HG02763 (cell line): ENCODE measurements around the gene EPS8L3.
"Not testable (repeated sequence)": the region's sequence is repeated elsewhere in the genome, so short reads cannot be mapped to it uniquely, and the experiment has no call there.

Source experiments
- ATAC-seq: cut with Tn5 transposase; IDR thresholded peaks from one replicate; pipeline ENCODE4 v1.9.1; 2021; ENCODE audit warnings: mild to moderate bottlenecking, moderate library complexity; ENCODE audit not compliant: unreplicated experiment

The EPS8L3 gene

GRCh38 chr1:109765896-109766615, 2.3 kb upstream of the EPS8L3 start:
- no peak for ATAC-seq

- ATAC-seq, result no peak
These were observed 1.7 kb upstream of the EPS8L3 start for GRCh38 chr1:109765483-109765815.

- no peak for ATAC-seq
These were observed 1.1 kb upstream of the EPS8L3 start for GRCh38 chr1:109764561-109765482.

GRCh38 chr1:109762821-109763645, 690 bp downstream of the EPS8L3 start:
- ATAC-seq, result no peak

GRCh38 chr1:109762039-109762585, 1.6 kb downstream of the EPS8L3 start:
- ATAC-seq, result no peak

GRCh38 chr1:109761227-109762038, 2.3 kb downstream of the EPS8L3 start:
- no peak for ATAC-seq

- no peak for ATAC-seq
These were observed 3.0 kb downstream of the EPS8L3 start for GRCh38 chr1:109760581-109761226.

- ATAC-seq, result no peak
These were observed 4.0 kb downstream of the EPS8L3 start for GRCh38 chr1:109759513-109760334.

GRCh38 chr1:109757936-109758786, 5.6 kb downstream of the EPS8L3 start:
- ATAC-seq, result no peak

- no peak for ATAC-seq
These were observed 6.7 kb downstream of the EPS8L3 start for GRCh38 chr1:109756848-109757521.

- ATAC-seq, result not testable (repeated sequence)
These were observed 7.4 kb downstream of the EPS8L3 start for GRCh38 chr1:109756325-109756724.

- ATAC-seq, result no peak
These were observed 9.0 kb downstream of the EPS8L3 start for GRCh38 chr1:109754738-109755137.

- no peak for ATAC-seq
These were observed 12.0 kb downstream of the EPS8L3 start for GRCh38 chr1:109751531-109752260.

- ATAC-seq, result no peak
These were observed 12.8 kb downstream of the EPS8L3 start for GRCh38 chr1:109750920-109751319.

- ATAC-seq, result no peak
These were observed 13.4 kb downstream of the EPS8L3 start for GRCh38 chr1:109750241-109750882.

- no peak for ATAC-seq
These were observed 14.5 kb downstream of the EPS8L3 start for GRCh38 chr1:109749221-109749620.
